Fibroblast of lung (primary cell): ENCODE measurements around the gene IER5L. TPM values are rescaled to one million over a fixed set of nuclear protein-coding genes. Genes with fewer than 3 reads are reported as not detected.

Source experiments
- DNase-seq, 2 donors: peaks; one replicate each; pipeline versions ENCODE4 v3.0.0 to v3.0.0-alpha.2; 2010; ENCODE audit warnings: low read depth in 2 of 2
- H2AFZ ChIP-seq: 2 replicates; pipeline ENCODE4 v1.5.1; 2012; ENCODE audit warnings: low read length, control low read depth, inconsistent platforms
- H3K27ac ChIP-seq: 2 replicates; pipeline ENCODE4 v1.5.1; 2011; ENCODE audit warnings: low read length, control low read depth; ENCODE audit not compliant: insufficient read depth
- H3K27me3 ChIP-seq: 2 replicates; pipeline ENCODE4 v1.5.1; 2011; ENCODE audit warnings: mild to moderate bottlenecking, low read length; ENCODE audit not compliant: control insufficient read depth, insufficient read depth
- H3K36me3 ChIP-seq: 2 replicates; pipeline ENCODE4 v1.5.1; 2011; ENCODE audit warnings: low read length; ENCODE audit not compliant: control insufficient read depth, insufficient read depth
- H3K4me1 ChIP-seq: 2 replicates; pipeline ENCODE4 v1.5.1; 2011; ENCODE audit warnings: low read length; ENCODE audit not compliant: control insufficient read depth, insufficient read depth; ENCODE audit errors: extremely low read depth
- H3K4me2 ChIP-seq: 2 replicates; pipeline ENCODE4 v1.5.1; 2011; ENCODE audit warnings: low read length, control low read depth; ENCODE audit not compliant: insufficient read depth; ENCODE audit errors: extremely low read depth
- H3K4me3 ChIP-seq, 4 experiments: fragments of 200-600 bp in 1 of 4; sonication (generic) in 1 of 4; replicated peaks in 1 of 4; 2 replicates each; pipeline ENCODE4 v1.5.1; 2011 to 2016; ENCODE audit warnings: low read length in 4 of 4, low read depth in 3 of 4, mild to moderate bottlenecking in 3 of 4, control low read depth in 2 of 4, inconsistent platforms in 1 of 4, mixed read lengths in 1 of 4; ENCODE audit not compliant: insufficient read depth in 1 of 4; ENCODE audit errors: control extremely low read depth in 1 of 4
- H3K79me2 ChIP-seq: 2 replicates; pipeline ENCODE4 v1.5.1; 2012; ENCODE audit warnings: mild to moderate bottlenecking, low read length, inconsistent platforms; ENCODE audit not compliant: control insufficient read depth, insufficient read depth
- H3K9ac ChIP-seq: 2 replicates; pipeline ENCODE4 v1.5.1; 2011; ENCODE audit warnings: mild to moderate bottlenecking, low read length, control low read depth; ENCODE audit not compliant: insufficient read depth
- H3K9me3 ChIP-seq: 2 replicates; pipeline ENCODE4 v1.5.1; 2012; ENCODE audit warnings: low read depth, low read length; ENCODE audit not compliant: control insufficient read depth, insufficient read depth
- H4K20me1 ChIP-seq: 2 replicates; pipeline ENCODE4 v1.5.1; 2011; ENCODE audit warnings: low read length; ENCODE audit not compliant: control insufficient read depth, insufficient read depth; ENCODE audit errors: extremely low read depth
- EZH2 ChIP-seq: IDR thresholded peaks from 2 replicates; pipeline ENCODE4 v1.5.1; 2012; ENCODE audit warnings: low read length, control low read depth, mild to moderate bottlenecking; ENCODE audit errors: missing control alignments
- polyA plus RNA-seq, 2 donors: library from polyadenylated mRNA; depleted of rRNA in 1 of 2; stranded (reverse) in 1 of 2; unstranded in 1 of 2; fragments of >200 nt; gene quantifications; 2 replicates each; pipeline ENCODE4 v1.2.1, GENCODE V29; 2011 to 2012; ENCODE audit warnings: missing spikeins in 1 of 2
- total RNA-seq: library from RNA; depleted of rRNA; stranded (reverse); fragments of >200 nt; gene quantifications from 2 replicates; pipeline ENCODE4 v1.2.1, GENCODE V29; 2014
- TF ChIP-seq, protein P1 (sequence below), 2 donors: IDR thresholded peaks in 1 of 2; conservative IDR thresholded peaks in 1 of 2; 1 replicate in 1 of 2; 2 replicates in 1 of 2; pipeline ENCODE4 v1.5.1; 2011 to 2012; ENCODE audit warnings: low read length in 2 of 2, control low read depth in 1 of 2, inconsistent platforms in 1 of 2, low read depth in 1 of 2, mild to moderate bottlenecking in 1 of 2

Gene IER5L
- total and polyA plus RNA-seq, 2 donors (not counting 1 experiment from before 2014, with no cell fraction given) = 9.2 to 71.5 TPM

DNA sequence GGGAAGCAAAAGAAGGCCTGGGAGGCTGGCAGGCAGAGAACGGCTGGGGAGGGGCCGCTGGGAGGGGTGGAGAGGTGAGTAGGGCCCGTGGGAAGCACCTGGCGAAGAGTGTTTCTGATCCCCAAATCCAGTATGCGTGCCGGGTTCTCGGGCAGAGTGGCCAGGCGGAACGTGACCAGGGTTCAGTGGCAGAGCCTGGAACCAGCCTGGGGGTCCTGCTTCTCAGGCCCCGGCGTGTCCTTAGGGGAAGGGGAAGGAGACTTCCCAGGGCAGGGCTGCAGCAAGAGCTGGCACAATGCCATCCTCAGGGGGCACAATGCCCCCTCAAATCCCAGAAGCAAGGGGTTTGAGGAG, 25.5 kb upstream of the IER5L start:
- Histone ChIP-seq H3K9ac (no peak overlapping the region), H3K9me3 (no peaks in the 10 kb centered on the region), H3K4me1 (peaks cover 2% of the 10 kb centered on the region), H3K27ac (no peak overlapping the region), H3K36me3 (no peaks in the 10 kb centered on the region), H2AFZ (peak overlapping the region; percentile 64), H3K27me3 (no peaks in the 10 kb centered on the region), H3K79me2 (no peaks in the 10 kb centered on the region), H3K4me3 (peak overlapping the region in 3 of 4 experiments; percentile 59 to 76 (median 62)), H4K20me1 (no peaks in the 10 kb centered on the region), H3K4me2 (peak overlapping the region; percentile 62)
- no peak for TF ChIP-seq EZH2
- TF ChIP-seq, protein P1, sequence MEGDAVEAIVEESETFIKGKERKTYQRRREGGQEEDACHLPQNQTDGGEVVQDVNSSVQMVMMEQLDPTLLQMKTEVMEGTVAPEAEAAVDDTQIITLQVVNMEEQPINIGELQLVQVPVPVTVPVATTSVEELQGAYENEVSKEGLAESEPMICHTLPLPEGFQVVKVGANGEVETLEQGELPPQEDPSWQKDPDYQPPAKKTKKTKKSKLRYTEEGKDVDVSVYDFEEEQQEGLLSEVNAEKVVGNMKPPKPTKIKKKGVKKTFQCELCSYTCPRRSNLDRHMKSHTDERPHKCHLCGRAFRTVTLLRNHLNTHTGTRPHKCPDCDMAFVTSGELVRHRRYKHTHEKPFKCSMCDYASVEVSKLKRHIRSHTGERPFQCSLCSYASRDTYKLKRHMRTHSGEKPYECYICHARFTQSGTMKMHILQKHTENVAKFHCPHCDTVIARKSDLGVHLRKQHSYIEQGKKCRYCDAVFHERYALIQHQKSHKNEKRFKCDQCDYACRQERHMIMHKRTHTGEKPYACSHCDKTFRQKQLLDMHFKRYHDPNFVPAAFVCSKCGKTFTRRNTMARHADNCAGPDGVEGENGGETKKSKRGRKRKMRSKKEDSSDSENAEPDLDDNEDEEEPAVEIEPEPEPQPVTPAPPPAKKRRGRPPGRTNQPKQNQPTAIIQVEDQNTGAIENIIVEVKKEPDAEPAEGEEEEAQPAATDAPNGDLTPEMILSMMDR (conservative IDR thresholded peaks at IDR 0.05 in 1 of 2, IDR thresholded peaks at IDR 0.05 in 1 of 2; ENCODE audit: low read depth in 1 of 2, low read length in 2 of 2) = no peak
- no peak for DNase-seq

DNA sequence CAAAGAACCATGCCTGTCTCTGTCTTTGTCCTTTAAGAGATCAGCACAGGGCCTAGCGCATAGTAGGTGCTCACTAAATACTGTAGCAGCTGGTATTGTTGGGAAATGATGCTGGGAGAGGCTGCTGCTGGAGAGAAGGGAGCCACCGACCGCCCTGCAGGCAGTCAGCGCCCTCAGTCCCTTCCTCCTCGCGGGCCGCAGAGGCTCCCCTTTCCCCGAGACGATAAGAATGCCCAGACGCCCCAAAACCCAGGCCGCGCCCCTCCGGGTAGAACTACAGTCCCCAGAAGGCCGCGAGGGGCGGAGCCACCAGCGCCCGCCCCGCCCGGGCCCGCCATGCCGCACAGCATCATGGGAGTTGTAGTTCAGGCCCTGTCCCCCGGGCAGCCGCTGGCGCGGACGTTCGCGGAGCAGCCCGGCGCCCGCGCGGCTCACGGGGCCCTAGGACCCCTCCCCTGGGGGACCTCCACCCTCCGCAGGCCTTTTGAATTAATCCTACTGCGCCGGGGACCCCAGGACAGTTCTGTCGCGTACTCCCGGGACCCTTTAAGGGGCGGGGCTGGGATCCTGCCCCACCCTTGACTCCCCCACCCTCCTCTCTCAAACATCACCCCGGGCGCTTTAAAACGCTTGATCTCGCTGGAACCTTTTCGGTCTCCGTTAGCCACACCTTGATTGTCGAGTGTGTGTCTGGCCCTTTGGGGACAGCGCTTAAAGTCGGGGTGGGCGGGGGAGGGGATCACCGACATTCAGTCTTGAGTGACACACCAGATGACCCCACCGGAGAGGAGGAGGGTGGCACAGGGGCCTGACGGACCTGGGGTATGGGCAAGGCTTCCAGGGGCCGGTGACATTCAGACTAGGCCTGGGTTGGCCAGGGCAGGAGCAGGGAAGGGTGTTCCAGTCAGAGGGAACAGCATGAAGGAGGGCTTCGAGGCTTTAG, 24.8 kb upstream of the IER5L start:
- Histone ChIP-seq H3K9ac (peak overlapping the region; percentile 88), H2AFZ (peak overlapping the region; percentile 64), H3K79me2 (no peaks in the 10 kb centered on the region), H3K9me3 (no peaks in the 10 kb centered on the region), H3K27ac (peak overlapping the region; percentile 85), H3K36me3 (no peaks in the 10 kb centered on the region), H3K4me3 (peak overlapping the region; percentile 48 to 76 (median 60)), H4K20me1 (no peaks in the 10 kb centered on the region), H3K4me1 (peaks cover 7% of the 10 kb centered on the region), H3K27me3 (no peaks in the 10 kb centered on the region), H3K4me2 (peak overlapping the region; percentile 62)
- peak; percentile 65 to 74 for DNase-seq
- TF ChIP-seq EZH2 = no peak
- TF ChIP-seq, protein P1 (conservative IDR thresholded peaks at IDR 0.05 in 1 of 2, IDR thresholded peaks at IDR 0.05 in 1 of 2; ENCODE audit: low read depth in 1 of 2, low read length in 2 of 2) = no peak

DNA sequence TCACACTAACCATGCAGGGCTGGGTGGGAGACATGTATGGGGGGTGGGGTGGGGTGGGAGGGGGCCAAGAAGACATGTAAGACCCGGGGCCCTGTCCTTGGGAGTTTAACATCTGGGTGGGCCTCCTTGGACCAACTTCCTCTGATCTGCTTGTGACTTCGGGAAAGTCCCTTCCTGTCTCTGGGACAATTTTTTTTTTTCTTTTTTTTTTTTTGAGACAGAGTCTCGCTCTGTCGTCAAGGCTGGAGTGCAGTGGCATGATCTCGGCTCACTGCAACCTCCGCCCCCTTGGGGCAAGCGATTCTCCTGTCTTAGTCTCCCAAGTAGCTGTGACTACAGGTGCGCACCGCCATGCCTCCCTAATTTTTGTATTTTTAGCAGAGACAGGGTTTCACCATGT, 23.8 kb upstream of the IER5L start:
- no peak for DNase-seq
- Histone ChIP-seq H3K27me3 (no peaks in the 10 kb centered on the region), H2AFZ (no peak overlapping the region), H3K9me3 (no peaks in the 10 kb centered on the region), H4K20me1 (no peaks in the 10 kb centered on the region), H3K9ac (no peak overlapping the region), H3K4me1 (peaks cover 10% of the 10 kb centered on the region), H3K4me2 (no peak overlapping the region), H3K36me3 (no peaks in the 10 kb centered on the region), H3K27ac (no peak overlapping the region), H3K79me2 (no peaks in the 10 kb centered on the region), H3K4me3 (no peak overlapping the region)
- no peak for TF ChIP-seq EZH2
- TF ChIP-seq, protein P1 (conservative IDR thresholded peaks at IDR 0.05 in 1 of 2, IDR thresholded peaks at IDR 0.05 in 1 of 2; ENCODE audit: low read depth in 1 of 2, low read length in 2 of 2) = no peak
